WI38 (cell line): ENCODE results near the gene DMBX1.

Source experiments
- H3K4me3 ChIP-seq: 2 replicates; pipeline ENCODE4 v1.5.1; 2011; ENCODE audit warnings: low read depth, mild to moderate bottlenecking, control low read depth, low read length
- CTCF ChIP-seq: IDR thresholded peaks from 2 replicates; pipeline ENCODE4 v1.5.1; 2012; ENCODE audit warnings: low read depth, mild to moderate bottlenecking, control low read depth, low read length

DMBX1 gene

GRCh38 chr1:46494910-46495309 is 5.3 kb downstream of the DMBX1 start:
- no peak for TF ChIP-seq CTCF
- no peak overlapping the region for H3K4me3 ChIP-seq

DNA sequence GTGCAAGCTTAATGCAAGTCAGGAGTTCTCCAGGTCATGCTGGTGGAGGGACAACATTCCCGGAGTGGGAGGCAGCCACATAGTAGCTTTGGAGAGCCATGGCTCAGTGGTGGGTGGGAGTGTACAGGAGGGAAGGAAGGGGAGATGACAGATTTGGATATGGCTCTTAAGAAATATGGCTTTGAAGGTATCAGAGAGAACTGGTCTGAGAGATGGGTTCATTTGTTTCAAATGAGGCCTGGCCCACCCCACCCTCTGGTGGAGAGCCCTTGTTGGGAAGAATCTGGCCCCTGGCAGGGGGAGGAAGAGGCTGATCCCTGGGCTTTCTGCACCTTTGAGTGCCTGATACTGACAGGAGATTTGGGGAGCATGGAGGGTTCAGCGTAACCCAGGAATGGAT is 6.1 kb downstream of the DMBX1 start:
- H3K4me3 ChIP-seq = no peak overlapping the region
- TF ChIP-seq CTCF = no peak

GRCh38 chr1:46496505-46496904 is 6.9 kb downstream of the DMBX1 start:
- TF ChIP-seq CTCF = no peak
- no peak overlapping the region for H3K4me3 ChIP-seq

DNA sequence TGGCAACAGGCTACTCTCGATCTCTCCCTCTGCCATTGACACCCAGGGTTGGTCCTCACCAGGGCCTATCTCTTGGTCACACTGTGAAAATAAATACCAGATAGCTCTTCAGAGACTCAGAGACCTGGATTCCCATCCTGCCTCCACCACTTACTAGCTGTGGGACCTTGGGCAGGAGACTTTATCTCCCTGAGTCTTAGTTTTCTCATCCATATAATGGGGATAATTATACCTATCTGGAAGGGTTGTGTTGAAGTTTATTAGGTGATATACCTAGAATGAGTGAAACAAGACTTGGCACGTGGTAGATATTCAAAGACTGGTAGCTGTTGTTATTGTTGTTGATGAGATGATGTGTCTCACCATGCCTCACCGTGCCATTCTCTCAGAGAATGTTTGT is 7.4 kb downstream of the DMBX1 start:
- no peak overlapping the region for H3K4me3 ChIP-seq
- no peak for TF ChIP-seq CTCF

DNA sequence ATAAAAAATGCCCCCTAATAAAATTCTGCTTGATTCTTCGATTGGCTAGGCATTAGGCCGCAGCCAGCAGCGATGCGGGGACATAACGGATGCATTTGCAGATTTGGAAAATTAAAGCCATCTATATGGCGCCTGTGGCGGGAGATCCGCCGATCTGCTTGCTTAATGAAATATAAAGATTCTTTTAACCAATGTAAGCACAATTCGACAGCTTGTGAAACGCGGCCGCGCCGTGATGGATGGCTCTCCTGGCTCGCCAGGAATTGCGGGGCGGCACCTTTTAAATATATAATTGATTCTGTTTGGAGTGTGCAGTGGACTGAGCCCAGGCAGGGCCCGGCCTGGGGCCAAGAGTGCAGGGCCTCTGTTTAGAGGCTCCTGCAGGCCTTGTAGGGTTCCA is 8.0 kb downstream of the DMBX1 start:
- no peak for TF ChIP-seq CTCF
- no peak overlapping the region for H3K4me3 ChIP-seq

GRCh38 chr1:46501528-46501927 is 11.9 kb downstream of the DMBX1 start:
- H3K4me3 ChIP-seq = no peak overlapping the region
- no peak for TF ChIP-seq CTCF

GRCh38 chr1:46503421-46503820 is 13.8 kb downstream of the DMBX1 start:
- H3K4me3 ChIP-seq = no peak overlapping the region
- TF ChIP-seq CTCF = no peak
